Stimulated activated CD4-positive, alpha-beta T cell treated with anti-CD3 and anti-CD28 coated beads, TNF-alpha, amount 100 ng/mL, for 48 hours (primary cell): Measurements from ENCODE around the gene CD52.

Experiments
- DNase-seq, 3 donors: peaks; one replicate each; pipeline ENCODE4 v3.0.0-alpha.2; 2020; ENCODE audit warnings: low read depth in 3 of 3

The CD52 gene, protein sequence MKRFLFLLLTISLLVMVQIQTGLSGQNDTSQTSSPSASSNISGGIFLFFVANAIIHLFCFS

DNA sequence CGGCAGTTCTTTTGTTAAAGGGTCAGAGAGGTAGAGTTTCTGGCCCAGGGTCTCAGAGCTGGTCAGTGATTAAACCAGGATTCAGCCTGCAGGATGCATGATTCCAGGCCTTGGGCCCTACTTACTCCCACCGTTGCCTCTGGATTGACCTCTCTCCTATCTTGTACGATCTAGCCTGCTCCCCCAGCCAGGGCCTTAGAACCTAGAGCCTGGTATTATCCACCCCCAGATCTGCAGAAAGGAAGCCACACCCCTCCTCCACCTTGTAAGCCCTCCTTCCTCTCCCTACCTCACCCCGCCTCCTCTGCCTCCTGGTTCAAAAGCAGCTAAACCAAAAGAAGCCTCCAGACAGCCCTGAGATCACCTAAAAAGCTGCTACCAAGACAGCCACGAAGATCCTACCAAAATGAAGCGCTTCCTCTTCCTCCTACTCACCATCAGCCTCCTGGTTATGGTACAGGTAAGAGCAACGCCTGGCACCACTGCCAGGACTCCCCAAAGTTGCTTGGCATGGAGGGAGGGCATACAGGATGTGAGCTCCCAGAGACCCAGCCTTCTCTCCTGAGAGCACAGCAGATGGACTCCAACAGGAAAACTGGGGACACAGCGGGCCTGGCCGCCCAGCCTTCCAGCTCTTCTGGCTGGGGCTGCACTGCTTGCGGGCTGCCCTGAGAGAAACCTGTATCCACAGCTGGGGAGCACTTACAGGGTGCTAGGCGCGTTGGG lies at the start of gene CD52:
Gene CD52 (plus strand): TSS at position 347 of the 726 bp plus-strand sequence. CDS start 60 bp downstream, at position 407.
- peak in 2 of 3 donors; percentile 52 to 75 for DNase-seq

DNA sequence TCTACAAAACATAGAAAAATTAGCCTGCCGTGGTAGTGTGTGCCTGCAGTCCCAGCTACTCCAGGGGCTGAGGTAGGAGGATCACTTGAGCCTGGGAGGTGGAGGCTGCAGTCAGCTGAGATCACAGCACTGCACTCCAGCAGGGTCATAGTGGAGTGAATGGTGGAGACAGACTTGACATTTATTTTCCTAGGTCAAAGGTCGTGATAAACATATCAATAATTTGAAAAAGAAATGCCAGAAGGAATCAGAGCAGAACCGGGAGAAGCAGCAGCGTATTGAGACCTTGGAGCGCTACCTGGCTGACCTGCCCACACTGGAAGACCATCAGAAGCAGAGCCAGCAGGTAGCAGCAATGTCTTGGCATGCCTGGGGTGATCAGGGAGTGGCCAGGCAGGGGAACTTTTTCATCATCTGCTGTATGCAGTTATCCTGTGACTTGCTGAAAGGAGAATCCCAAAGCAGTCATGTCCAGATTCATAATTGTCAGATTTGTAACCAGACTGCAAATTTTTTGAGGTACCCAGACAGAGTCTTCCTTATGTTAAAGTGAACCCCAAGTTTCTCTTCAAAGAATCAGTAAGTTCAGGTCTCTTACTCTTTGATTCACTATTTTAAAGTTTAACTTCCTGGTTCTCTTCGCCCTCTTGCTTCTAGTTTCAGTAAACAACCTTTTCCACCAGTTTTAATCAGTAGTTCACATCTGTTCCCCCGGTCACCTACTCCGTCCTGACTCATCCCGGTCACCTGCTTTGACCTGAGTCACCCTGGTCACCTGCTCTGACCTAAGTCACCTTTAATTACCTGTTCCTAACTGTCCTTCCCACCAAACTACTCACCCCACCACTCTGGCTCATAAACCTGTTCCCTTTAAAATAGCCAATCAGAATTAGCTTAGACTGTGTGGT lies 49.2 kb upstream of the CD52 start:
- no peak for DNase-seq

DNA sequence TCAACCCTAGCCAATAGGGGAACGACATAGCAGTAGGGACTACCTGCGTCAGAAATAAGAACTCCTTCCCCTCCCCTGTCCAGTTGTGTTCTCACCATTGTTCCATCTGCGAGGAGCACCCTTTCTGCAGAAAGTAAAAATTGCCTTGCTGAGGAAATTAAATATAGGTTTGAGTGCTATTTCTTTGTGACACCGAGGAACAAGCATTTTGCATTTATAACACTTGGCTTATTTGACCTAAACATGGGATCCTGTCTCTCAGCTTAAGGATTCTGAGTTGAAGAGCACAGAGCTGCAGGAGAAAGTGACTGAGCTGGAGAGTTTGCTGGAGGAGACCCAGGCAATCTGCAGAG lies 48.6 kb upstream of the CD52 start:
- DNase-seq, result no peak

DNA sequence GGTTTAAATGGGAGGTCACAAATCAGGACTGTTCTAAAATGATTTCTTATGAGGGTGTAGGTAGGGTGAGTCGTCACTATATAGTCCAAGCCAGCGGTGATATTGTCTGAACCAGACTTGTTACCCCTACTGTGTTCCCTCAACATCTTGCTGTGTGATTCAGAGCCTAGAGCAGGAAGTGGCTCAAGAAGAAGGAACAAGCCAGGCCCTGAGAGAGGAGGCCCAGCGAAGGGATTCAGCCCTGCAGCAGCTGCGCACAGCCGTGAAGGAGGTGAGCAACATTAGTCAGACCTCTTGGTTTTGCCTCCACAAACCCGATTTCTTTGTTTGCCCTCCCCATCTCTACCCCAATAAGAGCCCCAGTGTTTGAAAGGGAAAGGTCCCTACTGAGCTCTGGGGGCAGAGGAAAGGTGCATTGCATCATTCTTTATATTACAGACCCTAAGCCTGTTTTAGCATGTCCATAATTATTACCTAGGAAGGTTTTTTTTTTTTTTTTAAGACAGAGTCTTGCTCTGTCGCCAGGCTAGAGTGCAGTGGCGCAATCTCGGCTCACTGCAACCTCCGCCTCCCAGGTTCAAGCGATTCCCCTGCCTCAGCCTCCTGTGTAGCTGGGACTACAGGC lies 42.8 kb upstream of the CD52 start:
- DNase-seq, result no peak

DNA sequence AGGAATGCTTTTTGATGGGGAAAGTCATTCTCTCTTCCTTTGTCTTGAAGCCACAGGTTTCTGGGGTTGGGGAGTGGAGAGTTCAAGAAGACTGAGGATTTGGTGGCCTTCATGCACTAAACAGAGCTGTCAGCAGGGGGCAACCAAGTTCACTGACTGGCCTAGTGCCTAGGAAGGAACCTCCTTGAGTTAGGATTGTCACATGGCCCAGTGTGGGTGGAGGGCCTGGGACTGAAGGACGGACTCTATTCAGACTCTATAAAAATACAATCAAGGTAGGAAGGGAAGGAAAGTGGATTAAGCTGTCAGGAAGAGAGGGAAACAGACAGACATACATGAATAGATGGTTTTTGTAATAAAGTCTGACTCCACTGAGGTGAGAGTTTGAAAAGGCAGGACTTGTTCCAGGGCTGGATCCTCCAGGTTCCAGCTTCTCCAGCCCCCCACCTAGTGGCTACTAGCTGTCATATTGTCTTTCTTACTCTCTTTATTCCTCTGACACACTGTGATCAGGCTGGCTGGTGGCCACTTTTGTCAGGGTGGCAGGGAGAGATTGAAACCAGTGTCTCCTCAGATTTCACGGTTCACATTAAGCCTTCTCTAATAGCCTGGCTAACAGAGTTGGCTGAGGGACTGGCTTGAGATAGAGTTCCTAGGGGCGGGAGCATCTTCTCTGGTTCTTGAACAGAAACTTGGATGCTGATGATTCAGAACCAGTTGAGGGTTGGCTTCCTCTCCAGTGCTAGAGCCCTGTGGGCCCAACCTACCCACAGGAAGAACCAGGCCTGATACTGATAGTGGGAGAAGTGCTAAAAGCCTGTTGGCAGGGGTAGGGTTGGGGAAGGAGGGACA lies 42.0 kb upstream of the CD52 start:
- peak; percentile 63 to 80 (median 63) for DNase-seq

DNA sequence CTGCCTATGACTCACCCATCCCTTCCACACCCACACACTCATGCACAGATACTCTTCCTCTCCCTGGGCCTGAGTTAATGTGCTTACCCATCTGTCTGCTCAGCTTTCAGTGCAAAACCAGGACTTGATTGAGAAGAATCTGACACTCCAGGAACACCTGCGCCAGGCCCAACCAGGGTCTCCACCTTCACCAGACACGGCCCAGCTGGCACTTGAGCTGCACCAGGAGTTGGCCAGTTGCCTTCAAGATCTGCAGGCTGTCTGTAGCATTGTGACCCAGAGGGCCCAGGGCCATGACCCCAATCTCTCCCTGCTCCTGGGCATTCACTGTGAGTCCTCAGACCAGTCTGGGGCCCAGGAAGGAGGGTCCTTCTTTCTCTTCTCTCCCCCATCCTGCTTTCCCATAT lies 41.3 kb upstream of the CD52 start:
- no peak for DNase-seq

DNA sequence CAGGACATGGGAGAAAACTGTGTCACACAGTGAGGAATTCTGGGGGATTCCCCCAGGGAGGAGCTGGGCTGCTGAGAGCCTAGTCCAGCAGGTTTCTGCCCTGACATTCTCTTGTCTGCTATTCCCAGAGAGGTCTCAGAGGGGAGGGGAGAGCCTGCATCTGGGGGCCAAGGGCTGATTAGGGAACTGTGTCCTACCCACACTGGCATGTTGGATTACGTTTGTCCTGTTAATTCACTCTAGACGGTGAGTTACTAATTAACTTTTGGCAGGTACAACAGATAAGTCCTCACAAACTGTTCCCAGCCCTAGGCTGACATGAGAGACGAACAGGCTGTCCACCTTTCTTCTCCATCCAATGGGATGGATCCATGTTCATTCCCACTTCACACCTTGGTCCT lies 40.5 kb upstream of the CD52 start:
- DNase-seq, result no peak

DNA sequence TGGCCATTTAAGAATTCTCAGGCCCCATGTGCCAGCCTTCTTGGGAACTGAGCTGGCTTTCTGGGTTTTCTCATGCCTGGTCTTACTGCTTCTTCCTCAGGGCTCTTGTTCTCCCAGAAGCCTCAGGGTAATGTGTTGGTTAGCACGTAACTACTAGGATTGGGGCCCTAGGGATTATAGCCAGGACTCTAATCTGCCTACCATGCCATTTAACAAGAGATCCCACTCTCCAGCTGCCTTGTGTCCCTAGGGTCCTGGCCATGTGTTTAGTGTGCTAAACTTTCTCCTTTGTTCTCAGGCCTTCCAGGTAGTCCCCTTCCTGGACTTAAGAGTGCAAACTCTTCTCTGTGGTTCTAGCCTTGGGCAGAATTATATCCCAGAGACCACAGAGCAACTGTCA lies 40.0 kb upstream of the CD52 start:
- DNase-seq, result no peak

DNA sequence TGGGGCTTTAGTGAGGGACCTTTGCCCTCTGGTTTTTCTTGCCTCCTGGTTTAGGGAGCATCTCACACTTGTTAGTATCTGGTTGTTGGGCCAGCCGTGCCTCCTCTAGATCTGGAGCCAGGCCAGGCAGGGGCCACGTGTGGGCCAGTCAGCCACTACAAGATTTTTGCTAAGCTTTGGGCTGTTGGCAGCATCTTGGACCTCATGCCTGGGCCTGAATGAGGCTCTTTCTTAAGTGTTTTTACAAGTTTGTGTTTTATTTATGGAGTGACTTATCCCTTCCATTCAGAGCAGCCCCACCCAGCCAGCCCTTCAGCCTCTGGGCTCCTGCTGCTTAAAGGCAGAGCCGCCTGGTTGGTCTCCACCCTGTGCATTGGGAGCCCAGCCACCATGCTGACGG lies 39.5 kb upstream of the CD52 start:
- no peak for DNase-seq

DNA sequence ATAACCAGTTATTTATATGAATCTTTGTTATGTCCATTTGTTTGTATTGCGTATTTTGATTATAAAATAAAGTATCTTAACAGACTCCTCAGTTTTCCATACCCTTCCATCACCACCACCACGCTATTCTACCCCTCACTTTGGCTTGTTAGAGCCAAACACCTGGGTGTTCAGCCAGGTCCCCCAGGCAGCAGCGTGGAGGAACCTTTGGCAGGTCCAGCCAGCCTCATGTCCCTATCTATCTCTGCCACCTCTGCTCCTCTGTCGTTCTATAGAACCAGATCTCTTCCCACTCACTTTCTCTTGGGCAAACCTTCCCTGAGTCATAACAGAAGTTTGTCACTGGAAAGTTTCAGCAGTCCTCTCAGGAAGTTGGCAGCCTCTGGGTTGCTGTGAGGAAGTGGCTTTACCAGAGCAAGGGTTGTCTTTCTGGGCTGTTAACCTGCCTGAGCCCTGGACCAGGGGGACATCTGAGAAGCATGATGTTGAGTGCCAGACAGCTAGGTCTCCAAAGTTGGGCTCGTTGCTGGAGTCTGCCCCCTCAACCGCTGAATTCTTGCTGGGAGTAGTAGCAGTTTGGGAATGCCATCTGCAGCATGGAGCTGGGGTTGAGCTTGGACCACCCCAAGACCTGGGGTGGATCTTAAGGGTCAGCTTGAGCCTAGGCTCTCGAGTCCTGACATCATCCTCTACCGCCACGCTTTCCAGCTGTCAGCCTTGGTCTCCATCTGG lies 38.9 kb upstream of the CD52 start:
- peak in 2 of 3 donors; percentile 41 to 46 for DNase-seq

DNA sequence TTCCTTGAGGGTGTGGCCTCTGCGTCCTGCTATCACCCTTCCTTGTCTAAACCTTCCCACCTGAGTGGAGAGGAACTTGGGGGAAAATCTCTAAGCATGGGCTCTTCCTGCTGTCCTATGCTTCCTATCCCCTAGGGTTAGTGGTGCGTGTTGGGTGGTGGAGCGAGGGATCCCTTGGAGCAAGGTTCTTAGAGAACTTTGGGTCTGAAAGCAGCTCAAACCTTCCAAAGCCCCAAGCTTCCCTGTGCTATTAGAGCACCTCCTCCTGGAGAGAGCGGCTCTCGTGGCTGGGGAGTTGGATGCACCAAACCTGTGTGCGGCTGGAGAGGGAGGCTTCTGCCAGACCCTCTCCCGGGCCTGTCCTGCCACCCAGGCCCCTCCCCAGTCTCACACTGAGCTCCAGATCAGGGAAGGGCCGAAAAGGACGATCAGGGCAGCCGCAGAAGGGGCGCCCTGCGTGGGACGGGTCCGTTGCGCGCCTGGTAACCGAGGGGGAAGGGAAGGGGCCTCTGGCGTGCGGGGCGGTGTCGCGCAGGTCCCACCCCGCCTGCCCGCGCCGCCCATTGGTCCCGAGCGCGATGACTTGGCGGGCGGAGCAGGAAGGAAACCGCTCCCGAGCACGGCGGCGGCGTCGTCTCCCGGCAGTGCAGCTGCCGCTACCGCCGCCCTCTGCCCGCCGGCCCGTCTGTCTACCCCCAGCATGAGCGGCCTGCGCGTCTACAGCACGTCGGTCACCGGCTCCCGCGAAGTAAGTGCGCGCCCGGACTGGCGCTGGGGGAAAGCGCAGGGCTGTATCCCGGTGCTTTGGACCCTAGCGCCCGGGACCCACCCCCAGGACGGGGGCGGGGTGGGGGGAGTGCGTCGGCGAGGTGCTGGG lies 38.1 kb upstream of the CD52 start, which contains the start of gene SH3BGRL3:
Gene SH3BGRL3 (plus strand): TSS at position 631 of the 877 bp plus-strand sequence. CDS start 70 bp downstream, at position 701.
- DNase-seq, result peak; percentile 74 to 83 (median 75)

DNA sequence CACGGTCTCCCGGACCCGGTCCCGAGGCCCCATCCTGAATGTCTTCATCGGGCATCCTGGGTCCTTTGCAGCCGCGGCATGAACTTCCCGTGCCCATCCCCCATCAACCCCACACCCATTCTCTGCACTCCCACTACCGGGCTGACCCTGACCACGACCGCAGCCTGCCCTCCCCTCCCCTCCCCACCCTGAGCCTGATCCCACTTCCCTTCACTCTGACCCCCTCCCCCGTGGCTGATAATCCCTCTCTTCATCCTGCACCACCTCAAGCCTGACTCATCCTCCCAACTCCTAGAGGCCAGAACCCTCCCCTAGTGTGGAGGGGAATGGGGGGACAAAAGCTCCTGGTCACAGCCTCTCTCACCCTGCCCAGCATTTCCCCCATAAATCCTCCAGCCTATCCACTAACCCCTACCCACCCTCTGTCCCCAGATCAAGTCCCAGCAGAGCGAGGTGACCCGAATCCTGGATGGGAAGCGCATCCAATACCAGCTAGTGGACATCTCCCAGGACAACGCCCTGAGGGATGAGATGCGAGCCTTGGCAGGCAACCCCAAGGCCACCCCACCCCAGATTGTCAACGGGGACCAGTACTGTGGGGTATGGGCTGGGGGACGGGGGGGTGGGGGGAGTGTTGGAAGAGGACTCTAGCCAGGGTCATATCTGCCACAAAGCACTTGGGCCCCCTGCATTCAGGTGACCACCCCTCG lies 37.3 kb upstream of the CD52 start:
- DNase-seq, result no peak

DNA sequence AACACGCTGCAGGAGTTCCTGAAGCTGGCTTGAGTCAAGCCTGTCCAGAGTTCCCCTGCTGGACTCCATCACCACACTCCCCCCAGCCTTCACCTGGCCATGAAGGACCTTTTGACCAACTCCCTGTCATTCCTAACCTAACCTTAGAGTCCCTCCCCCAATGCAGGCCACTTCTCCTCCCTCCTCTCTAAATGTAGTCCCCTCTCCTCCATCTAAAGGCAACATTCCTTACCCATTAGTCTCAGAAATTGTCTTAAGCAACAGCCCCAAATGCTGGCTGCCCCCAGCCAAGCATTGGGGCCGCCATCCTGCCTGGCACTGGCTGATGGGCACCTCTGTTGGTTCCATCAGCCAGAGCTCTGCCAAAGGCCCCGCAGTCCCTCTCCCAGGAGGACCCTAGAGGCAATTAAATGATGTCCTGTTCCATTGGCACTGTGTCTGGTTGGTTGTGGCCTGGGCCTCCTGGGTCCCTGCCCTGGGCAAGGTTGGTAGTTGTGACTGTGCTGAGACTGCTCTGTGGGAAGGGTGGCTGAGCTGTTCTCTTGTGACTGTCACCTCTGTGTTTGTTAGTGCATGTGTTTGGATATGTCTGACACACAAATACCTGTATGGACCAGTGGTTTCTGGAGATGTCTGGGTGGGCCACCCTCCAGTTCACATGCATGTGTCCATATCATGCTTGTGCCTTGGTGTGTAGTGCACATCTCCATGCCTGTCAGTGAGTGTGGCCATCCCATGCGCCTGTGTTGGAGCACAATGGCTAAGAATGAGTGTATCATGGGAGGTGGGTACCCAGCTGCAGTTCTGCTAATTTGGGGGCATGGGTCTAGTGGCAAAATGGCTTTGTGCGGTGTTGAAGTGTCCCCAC lies 36.4 kb upstream of the CD52 start:
- DNase-seq, result no peak

DNA sequence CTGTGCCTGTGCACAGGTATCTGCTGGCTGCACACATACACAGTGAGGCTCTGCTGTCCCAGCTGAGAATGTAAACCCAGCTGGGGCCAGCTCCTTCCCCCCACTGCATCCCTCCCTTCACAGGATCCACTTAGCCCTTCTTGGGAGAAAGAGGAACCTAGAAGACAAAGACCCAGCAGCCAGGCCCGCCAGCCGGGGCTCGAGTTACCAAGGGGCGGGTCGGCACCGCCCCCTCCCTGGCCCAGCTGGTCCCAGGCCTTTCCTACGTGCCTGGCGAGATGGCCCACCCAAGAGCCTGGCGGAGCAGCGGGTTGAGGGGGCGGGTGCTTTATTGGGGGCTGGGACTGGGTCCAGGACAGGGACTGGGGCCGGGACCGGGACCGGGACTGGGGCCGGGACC lies 35.8 kb upstream of the CD52 start:
- DNase-seq, result no peak

DNA sequence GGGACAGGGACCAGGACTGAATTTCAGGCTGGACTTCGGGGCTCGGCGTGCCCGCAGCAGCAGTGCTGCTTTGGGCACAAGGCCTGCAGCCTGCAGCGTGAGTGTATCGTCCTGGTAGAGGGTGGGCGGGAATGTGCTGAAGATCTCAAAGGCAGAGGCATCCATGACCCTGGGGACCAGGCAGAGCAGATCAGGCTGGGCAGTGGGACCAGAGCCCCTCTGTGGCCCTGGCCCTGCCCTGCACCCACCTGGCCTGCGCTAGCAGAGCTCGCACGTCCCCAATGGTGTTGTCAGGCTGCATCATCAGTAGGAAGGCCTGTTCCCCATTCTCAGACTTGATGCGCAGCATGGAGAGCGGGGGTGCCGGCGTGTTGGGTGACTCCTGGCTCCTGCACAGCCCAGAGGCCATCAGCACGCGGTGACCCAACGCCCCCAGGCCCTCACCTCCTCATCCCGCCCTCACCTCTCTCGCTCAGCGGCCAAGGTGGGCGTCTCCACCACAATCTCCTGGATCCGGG lies 35.3 kb upstream of the CD52 start:
- no peak for DNase-seq

DNA sequence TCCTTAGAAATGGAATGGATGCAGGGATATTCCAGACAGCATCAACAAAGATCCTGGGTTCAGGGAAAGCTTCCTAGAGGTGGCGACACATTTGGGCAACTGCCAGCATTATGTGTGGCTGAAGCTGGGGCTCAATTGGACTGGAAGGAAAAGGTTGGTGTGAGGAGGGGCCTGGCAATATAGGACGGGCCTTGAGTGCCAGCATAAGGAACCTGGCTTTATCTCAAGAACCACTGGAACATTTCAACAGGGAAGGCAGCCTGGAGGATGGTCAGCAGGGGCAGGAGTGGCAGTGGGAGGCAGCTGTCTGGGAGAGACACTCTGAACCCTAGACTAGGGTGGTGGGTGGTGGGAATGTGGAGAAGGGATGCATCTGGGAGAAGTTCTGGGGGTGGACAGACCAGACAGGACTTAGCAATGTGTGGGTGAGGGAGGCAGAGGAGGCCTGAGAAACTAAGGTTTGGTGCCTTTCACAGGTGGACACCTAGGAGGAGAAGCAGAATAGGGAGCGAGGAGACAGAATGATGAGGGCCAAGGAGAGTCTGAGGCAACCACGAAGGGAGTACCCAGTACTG lies 34.4 kb upstream of the CD52 start:
- no peak for DNase-seq

DNA sequence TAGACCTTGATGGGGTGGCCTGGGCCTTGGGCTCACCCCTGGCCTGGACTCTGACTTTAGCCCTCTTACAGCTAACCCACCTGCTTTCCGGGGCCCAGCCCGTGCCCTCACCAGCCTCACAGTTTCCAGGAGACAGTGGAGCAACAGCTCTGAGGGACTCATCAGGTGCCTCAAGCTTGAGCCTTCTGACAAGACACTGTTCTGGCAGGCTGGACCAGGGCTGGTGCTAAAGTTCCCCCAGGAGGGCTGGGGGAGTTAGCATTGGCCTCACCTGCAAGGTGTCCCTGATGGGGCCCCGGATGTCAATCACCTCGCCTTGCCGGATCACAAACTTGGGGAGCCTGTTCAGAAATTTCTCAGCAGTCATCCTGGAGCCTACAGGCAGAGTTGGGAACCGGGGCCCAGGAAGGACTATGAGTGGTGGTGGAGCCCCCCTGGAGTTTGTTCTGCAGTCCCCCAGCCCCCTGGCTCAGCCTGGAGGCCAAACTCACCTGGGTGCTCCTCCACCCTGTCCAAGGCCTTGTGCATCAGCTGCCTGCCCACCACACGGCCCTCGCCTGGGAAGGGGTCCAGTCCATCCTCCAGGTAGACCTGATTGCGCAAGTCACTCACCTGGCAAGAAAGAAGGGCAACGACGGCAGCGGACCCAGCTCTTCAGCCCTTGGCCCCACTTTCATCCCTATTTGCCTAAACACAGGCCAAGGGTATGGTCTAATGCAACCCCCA lies 33.7 kb upstream of the CD52 start:
- no peak for DNase-seq
